PFSK-1 (cell line): ENCODE data around the gene NOS1.

Experiments used
- FOXP2 ChIP-seq: optimal IDR thresholded peaks from 2 replicates; pipeline ENCODE3; 2011; ENCODE audit warnings: borderline replicate concordance, control low read depth, inconsistent platforms; ENCODE audit not compliant: insufficient read depth; ENCODE audit errors: extremely low read length, extremely low read depth
- POLR2AphosphoS5 ChIP-seq: IDR thresholded peaks from 2 replicates; pipeline ENCODE4 v1.6.1; 2012; ENCODE audit warnings: low read depth, mild to moderate bottlenecking, control low read depth, low read length, moderate library complexity
- SIN3A ChIP-seq: IDR thresholded peaks from 2 replicates; pipeline ENCODE4 v1.6.1; 2012; ENCODE audit warnings: mild to moderate bottlenecking, low read length, moderate library complexity, borderline replicate concordance; ENCODE audit not compliant: insufficient read depth
- TAF1 ChIP-seq: IDR thresholded peaks from 2 replicates; pipeline ENCODE4 v1.6.1; 2012; ENCODE audit warnings: low read length, control low read depth, borderline replicate concordance; ENCODE audit not compliant: insufficient read depth
- TF ChIP-seq, protein P1 (sequence below), 2 experiments: IDR thresholded peaks; 2 replicates each; pipeline versions ENCODE4 v1.6.1 to v1.8.0; 2011 to 2012; ENCODE audit warnings: low read depth in 2 of 2, low read length in 2 of 2, control low read depth in 1 of 2, inconsistent platforms in 1 of 2, mild to moderate bottlenecking in 1 of 2, moderate library complexity in 1 of 2; ENCODE audit not compliant: insufficient read depth in 1 of 2

Gene NOS1

GRCh38 chr12:117298191-117298590 lies 63.2 kb downstream of the NOS1 start:
- TF ChIP-seq TAF1 = no peak
- TF ChIP-seq, protein P1, sequence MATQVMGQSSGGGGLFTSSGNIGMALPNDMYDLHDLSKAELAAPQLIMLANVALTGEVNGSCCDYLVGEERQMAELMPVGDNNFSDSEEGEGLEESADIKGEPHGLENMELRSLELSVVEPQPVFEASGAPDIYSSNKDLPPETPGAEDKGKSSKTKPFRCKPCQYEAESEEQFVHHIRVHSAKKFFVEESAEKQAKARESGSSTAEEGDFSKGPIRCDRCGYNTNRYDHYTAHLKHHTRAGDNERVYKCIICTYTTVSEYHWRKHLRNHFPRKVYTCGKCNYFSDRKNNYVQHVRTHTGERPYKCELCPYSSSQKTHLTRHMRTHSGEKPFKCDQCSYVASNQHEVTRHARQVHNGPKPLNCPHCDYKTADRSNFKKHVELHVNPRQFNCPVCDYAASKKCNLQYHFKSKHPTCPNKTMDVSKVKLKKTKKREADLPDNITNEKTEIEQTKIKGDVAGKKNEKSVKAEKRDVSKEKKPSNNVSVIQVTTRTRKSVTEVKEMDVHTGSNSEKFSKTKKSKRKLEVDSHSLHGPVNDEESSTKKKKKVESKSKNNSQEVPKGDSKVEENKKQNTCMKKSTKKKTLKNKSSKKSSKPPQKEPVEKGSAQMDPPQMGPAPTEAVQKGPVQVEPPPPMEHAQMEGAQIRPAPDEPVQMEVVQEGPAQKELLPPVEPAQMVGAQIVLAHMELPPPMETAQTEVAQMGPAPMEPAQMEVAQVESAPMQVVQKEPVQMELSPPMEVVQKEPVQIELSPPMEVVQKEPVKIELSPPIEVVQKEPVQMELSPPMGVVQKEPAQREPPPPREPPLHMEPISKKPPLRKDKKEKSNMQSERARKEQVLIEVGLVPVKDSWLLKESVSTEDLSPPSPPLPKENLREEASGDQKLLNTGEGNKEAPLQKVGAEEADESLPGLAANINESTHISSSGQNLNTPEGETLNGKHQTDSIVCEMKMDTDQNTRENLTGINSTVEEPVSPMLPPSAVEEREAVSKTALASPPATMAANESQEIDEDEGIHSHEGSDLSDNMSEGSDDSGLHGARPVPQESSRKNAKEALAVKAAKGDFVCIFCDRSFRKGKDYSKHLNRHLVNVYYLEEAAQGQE (IDR thresholded peaks at IDR 0.05; ENCODE audit: insufficient read depth in 1 of 2, low read depth in 2 of 2, low read length in 2 of 2) = no peak
- no peak for TF ChIP-seq POLR2AphosphoS5
- no peak for TF ChIP-seq SIN3A
- TF ChIP-seq FOXP2 = no peak

DNA sequence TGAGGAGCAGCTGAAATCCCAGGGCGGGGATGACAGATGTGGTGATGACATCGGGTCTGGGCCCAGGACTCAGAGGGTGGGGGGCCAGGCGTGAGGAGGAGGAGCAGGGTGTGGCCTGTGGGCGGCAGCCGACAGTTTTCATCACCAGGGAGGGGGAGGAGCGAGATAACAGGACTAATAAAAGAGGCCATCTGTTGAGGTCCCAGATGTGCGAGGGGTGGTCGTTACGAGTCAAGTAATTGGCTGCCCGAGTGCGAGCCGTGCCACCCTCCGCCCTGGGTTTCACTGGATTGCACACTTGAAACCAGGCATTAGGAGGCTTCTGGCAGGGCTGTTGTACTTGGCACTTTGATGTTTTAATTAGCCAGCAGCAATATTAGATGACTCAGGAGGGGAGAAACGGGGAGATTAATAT lies 67.2 kb downstream of the NOS1 start:
- TF ChIP-seq SIN3A = no peak
- no peak for TF ChIP-seq POLR2AphosphoS5
- TF ChIP-seq FOXP2 = no peak
- TF ChIP-seq, protein P1 (IDR thresholded peaks at IDR 0.05; ENCODE audit: insufficient read depth in 1 of 2, low read depth in 2 of 2, low read length in 2 of 2) = no peak
- TF ChIP-seq TAF1 = no peak

DNA sequence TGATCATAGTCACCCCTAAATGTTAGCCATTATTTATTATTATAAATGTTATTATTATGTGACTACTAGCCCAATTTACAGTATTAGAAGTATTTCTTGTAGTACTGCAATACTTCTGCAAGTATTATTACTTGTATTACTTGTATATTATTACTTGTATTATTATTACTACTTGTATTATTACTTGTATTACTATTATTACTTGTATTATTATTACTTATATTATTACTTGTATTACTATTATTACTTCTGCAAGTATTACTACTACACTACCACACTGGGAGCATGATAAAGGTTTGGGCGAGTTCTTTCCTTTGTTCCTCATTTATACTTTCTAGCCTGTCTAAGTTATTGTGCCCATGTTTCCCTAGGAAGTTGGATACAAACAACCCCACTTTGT lies 67.9 kb downstream of the NOS1 start:
- TF ChIP-seq TAF1 (no peak), SIN3A (no peak), FOXP2 (no peak), POLR2AphosphoS5 (no peak)
- TF ChIP-seq, protein P1 (IDR thresholded peaks at IDR 0.05; ENCODE audit: insufficient read depth in 1 of 2, low read depth in 2 of 2, low read length in 2 of 2) = no peak

DNA sequence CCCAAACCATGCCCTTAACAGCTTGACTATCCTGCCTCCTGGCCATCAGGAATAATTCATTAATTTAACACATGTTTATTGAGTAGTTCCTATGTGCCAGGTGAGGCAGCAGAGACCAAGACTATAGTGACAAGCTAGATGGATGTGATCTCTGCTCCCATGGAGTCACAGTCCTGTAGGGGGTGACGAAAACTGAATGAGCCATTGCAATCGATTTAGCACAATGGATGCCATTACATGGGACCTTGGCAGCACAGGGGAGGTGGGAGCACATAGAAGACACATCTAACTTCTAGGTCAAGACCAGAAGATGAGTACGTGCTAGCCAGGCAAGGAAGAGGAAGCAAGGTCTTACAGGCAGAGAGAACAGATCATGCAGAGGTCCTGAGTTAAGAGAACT lies 68.7 kb downstream of the NOS1 start:
- TF ChIP-seq SIN3A = no peak
- no peak for TF ChIP-seq FOXP2
- TF ChIP-seq TAF1 = no peak
- TF ChIP-seq, protein P1 (IDR thresholded peaks at IDR 0.05; ENCODE audit: insufficient read depth in 1 of 2, low read depth in 2 of 2, low read length in 2 of 2) = no peak
- no peak for TF ChIP-seq POLR2AphosphoS5

DNA sequence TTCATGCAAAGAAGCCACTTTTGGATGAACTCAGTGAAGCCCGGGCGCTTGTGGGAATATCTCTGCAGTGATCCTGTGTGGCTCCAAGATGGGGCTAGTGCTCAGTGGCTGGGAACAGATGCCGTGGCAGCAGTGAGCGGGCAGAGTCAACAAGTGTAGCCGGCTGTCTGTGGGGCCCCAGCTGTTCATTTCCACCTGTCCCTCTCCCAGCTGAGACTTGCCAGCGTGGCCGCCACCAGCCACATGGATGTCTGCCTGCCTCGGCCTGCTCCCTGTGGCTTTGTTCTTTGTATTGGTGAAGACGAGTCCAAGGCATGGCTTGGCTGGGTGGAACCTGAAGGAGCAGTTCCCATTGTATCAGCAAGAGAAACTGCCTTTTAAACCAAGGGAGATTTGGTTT lies 77.3 kb downstream of the NOS1 start:
- TF ChIP-seq, protein P1 (IDR thresholded peaks at IDR 0.05; ENCODE audit: insufficient read depth in 1 of 2, low read depth in 2 of 2, low read length in 2 of 2) = no peak
- TF ChIP-seq POLR2AphosphoS5 (no peak), SIN3A (no peak), TAF1 (no peak), FOXP2 (no peak)
